ELR (cell line): ENCODE measurements around the gene MRPL9.
"Not testable (repeated sequence)": the region's sequence is repeated elsewhere in the genome, so short reads cannot be mapped to it uniquely, and the experiment has no call there.

Source experiments
- DNase-seq: peaks from one replicate; pipeline ENCODE4 v3.0.0-alpha.2; 2015; ENCODE audit warnings: low read depth

The MRPL9 gene

DNA sequence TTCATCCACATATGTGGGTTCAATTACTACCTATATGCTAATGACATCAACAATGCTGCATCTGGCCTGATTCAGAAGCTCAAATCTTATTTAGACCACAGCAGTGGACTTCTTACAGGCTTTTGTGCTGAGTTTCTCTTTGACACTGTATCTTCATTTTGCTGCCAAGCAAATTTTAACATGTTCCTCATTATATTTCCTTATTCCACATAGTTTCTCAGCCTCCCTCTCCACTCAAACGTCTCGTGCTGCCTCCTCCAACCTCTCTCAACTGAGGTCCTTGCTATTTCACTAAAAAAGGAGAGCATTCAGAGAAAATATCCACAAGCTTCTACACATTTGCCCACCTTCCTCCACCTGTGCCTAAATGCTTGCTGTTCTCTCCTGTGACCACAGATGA lies 20.5 kb upstream of the MRPL9 start:
- DNase-seq, result no peak

DNA sequence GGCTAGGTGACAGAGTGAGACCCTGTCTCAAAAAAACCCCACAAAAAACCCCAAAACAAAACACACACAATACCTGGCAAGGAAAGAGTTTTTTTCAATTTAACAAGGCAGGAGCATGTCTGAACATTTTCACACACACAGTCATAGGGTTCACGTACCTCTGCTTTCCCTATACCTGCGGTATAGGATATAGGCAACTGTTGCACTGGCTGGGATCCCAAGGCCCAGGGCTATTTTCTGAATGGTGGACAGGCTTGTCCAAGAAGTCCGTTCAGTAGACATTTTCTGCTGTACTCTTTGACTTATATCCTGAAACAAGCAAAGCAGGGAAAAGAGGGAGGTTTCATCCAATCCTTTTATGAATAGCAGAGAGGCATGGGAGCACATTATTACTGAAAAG lies 19.4 kb upstream of the MRPL9 start:
- DNase-seq, result no peak

DNA sequence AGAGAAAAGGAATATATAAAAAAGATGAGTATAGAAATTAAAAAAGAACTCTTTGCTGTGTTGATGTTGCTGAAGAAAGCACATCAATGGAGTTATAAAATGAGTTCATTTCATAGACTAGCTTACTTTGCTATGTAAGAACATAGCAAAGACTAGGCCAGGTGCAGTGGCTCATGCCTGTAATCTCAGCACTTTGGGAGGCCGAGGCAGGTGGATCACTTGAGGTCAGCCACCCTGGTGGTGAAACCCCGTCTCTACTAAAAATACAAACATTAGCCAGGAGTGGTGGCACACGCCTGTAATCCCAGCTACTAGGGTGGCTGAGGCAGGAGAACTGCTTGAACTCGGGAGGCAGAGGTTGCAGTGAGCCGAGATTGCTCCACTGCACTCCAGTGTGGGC lies 18.7 kb upstream of the MRPL9 start:
- DNase-seq, result not testable (repeated sequence)

DNA sequence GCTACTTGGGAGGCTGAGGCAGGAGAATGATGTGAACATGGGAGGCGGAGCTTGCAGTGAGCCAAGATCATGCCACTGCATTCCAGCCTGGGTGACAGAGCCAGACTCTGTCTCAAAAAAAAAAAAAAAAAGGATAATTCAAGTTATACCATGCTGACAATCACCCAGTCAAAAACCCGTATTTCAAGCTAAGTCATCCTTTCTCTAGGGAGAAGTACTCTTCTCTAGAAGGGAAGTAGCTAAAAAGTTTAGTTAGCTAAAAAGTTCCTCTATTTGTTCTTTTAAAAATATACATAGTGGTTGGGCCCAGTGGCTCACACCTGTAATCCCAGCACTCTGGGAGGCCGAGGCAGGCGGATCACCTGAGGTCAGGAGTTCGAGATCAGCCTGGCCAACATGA lies 17.4 kb upstream of the MRPL9 start:
- DNase-seq, result not testable (repeated sequence)

DNA sequence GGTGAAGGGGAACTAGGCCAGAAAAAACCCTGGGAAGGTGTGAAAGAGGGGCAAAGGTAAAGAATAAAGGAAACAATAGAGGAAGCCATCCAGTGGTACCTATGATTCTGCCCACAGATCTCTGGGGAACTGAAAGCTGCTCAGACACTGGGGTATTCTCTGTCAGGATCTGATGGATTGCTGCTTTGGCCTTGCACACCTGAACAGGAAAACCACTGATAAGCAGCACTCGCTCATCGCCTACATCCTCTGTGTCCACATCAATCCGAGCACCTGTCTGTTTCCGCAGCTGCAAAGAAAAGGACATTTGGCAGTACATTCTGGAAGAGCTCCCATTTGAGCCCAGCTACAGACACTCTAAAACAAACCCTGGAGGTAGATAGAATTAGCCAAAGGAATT lies 16.6 kb upstream of the MRPL9 start:
- no peak for DNase-seq

DNA sequence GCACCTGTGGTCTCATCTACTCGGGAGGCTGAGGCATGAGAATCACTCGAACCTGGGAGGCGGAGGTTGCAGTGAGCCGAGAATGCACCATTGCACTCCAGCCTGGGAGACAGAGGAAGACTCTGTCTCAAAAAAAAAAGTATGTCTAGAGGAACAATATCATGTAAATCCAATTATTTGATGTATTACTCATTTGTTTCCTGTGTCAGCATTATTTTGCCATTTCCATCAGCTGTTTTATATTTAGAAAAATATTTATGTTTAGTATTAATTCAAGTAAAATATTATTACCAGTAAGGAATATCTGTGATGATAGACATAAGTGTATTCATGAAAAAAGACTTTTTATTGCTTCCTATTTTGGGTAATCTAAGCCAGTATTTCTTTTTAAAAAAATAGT lies 14.0 kb upstream of the MRPL9 start:
- DNase-seq, result no peak

DNA sequence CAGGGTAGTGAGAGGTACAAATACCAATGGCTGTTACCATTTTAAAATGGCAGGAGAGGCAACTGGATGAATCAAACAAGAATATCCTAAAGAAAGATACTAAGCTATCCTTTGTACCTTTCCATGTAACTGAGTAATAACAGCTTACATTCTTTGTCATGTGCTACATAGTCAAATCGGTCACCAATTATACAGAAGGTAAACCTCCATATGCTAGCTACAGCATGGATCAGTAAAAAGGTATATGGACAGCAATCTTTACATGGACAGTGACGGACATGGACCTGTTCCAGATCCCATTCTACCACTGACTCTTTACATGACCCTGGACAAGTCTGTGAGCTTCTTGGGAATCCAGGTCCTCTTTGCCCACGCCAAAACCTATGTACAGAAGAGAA lies 13.4 kb upstream of the MRPL9 start:
- DNase-seq, result no peak

DNA sequence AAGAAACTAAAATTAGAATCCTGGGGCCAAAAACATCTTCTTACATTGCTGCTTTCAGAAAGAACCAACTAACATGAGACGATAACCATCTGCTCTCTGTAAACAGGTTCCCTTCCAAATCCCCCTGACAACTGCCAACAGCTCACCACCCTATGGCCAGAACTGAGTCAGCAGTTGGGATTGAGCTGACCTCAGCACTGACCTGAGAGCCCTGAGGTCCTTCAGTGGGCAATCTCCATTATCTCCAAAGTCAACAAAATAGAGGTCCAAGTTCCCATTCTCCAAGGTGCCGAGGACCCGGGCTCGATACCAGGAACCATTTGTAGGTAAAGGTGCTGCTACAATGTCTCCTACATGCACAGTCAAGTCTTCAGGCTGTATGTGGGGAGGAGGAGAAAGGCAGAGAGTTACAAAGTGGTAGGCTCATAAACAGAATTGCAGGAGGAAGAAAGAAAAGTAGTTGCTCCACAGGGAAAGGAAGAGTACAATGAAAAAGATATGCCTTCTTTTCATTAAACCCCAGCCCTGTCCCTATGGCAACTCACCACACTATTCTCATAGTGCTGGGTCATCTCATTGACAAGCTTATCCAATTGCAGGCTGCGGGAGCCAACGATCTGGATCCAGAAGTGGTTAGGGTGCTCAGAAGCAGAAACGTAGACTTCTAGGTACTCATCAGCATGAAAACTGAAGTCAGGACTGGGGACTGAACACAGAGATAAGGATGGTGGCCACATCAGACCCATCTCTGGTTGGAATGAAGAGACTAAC lies 12.8 kb upstream of the MRPL9 start:
- DNase-seq, result no peak

DNA sequence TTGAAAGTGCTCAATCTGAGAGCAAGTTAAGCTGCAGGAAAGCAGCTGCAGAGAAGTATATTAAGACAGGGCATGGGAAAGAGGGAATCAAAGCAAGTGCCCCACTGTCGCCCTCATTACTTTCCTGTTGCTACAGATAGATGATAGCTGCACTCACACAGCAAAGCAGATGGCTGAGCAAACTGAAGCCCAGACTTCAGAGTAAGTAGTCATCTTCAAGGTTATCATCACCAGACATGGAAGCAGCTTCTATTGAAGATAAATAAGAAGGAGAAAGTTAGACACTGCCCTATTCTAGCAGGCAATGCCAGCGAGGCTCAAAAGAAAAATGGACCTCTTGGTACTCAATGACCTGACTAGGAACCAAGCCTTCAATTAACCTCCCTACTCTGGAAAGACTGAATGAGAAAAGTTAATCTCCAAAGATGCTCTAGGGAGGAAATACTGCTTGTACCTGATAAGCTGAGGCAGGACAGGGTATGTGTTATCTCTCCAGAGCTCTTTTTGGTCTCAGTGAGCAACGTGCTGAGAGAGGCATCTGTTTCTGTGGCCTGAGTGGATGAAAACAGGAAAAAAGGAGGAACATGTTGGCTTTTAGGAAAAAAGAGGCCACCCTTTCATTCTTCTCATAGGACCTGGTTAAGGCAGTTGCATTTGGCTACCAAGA lies 11.1 kb upstream of the MRPL9 start:
- DNase-seq, result no peak

DNA sequence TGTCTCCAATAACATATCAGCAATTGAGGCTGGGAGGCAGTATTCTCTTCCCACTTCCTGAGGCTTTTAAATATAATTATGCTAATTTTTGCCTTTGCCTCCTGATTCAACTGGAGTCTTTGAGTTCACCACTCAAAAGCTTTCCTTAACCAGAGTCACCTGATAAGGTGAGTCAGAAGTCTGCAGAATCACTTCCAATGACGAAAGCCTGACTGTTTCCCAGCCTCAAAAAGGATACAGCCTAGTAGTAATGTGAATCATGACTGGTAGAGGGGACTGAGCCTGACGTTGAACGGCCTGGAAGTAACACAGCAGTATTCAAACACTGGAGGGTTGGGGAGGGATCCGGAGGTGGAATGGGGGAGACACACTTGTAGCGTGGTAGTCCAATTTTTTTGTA lies 10.4 kb upstream of the MRPL9 start:
- peak; percentile 90 for DNase-seq

DNA sequence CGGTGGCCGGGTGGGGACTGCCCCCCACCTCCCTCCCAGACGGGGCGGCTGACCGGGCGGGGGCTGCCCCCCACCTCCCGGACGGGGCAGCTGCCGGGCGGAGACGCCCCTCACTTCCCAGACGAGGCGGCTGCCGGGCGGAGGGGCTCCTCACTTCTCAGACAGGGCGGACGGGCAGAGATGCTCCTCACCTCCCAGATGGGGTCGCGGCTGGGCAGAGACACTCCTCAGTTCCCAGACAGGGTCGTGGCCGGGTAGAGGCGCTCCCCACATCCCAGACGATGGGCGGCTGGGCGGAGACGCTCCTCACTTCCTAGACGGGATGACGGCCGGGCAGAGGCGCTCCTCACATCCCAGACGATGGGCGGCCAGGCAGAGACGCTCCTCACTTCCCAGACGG lies 6.0 kb upstream of the MRPL9 start:
- not testable (repeated sequence) for DNase-seq

DNA sequence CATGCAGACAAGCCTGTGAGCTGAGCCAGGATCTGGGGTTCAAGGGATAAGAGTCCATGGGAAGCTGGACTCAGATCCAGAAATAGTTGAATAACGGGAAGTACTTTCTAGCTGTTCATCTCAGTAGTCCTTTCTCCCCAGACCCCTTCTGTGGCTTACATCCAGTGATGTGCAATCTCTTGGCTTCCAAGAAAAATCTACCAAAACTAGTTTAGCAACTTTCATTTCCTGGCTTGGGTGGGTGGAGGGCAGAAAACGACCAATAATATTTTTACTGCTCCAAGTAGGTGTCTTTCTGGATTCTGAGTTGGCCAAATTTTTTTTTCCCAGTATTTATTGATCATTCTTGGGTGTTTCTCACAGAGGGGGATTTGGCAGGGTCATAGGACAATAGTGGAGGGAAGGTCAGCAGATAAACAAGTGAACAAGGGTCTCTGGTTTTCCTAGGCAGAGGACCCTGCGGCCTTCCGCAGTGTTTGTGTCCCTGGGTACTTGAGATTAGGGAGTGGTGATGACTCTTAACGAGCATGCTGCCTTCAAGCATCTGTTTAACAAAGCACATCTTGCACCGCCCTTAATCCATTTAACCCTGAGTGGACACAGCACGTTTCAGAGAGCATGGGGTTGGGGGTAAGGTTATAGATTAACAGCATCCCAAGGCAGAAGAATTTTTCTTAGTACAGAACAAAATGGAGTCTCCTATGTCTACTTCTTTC lies 5.2 kb upstream of the MRPL9 start:
- not testable (repeated sequence) for DNase-seq

DNA sequence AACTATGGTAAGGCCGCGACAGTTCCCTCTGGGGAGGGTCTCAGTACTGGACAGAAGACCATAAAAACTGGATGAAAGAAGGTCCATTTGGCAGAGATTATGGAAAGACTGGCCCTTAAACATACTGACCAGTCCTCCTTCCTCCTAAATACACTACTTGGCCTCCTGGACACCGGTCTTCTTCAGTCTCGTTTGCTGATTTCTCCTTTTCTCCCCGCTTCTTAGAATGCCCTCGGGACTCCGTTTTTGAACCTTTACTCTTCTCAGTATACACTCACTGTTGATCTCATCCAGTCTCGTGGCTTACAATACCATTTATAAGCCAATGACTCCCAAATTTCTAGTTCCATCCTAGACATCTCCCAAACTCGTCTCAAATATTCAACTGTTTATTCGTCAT lies 694 bp upstream of the MRPL9 start:
- DNase-seq, result peak; percentile 26

DNA sequence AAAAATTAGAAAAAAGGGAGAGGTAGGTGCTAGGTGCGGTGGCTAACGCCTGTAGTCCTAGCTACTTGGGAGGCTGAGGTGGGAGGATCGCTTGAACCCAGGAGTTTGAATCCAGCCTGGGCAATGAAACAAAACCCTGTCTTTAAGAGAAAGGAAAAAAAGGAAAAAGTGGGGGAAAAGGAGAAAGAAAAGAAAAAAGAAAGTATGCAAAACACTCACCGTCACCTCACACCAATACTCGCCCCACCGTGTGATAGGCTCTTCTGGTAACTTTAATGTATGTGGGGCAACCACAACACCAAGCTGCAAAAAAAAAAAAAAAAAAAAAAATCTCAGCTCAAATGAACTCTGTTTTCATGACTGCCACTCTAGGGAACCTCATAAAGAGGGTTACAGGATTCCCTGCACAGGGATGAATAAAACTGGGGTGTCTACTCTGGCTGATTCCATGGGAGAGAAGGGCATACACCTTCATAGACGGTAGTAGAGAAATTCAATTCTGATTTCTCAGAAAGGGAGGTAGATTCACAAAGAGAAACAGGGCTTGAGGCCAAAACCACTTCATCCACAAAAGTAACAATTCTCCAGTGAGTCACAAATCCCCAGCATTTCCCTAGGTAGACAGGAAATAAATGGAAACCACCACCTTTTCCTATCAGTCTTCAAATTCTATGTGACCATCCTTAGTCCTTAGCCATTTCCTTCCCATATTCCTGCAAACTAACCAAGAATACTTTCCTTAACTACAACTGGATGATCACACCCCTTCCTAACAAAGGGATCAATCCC lies 2.5 kb downstream of the MRPL9 start:
- DNase-seq, result peak; percentile 51

DNA sequence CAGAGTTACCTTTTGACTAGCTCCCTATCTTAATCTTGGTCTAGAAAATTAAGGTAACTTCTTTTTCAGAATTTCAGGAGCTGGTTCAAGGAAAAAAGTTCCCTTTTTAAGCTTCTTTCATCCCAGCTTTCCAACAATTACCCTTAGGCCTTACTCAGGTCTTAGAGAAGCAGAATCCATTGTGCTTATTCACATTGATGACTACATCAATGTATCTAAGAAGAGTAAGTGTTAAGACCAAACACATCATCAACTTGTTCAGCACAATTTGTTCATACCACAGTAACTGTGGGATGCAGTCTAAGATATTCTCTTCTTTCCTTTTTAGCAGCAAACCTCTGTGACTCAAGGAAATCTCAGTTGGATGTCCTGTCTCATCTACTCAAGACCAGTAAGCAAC lies 4.1 kb downstream of the MRPL9 start:
- DNase-seq, result peak; percentile 58

DNA sequence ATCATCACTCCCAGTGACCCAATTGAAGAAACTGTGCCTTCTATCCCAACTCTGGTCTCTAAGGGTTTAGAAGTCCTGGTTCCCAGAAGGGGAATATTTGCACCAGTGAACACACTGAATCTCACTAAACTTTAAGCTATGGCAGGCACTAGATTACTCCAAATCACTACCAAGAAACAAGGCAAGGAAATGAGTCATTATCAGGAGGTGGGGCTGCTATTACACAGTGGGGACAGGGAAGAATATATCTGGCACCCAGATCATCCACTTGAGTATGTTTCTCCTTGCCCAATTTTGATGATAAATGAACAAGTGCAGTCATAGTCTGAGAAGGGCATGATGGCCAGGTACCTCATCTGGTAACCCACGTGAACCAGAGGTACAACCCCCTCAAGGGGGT lies 7.0 kb downstream of the MRPL9 start:
- peak; percentile 61 for DNase-seq

DNA sequence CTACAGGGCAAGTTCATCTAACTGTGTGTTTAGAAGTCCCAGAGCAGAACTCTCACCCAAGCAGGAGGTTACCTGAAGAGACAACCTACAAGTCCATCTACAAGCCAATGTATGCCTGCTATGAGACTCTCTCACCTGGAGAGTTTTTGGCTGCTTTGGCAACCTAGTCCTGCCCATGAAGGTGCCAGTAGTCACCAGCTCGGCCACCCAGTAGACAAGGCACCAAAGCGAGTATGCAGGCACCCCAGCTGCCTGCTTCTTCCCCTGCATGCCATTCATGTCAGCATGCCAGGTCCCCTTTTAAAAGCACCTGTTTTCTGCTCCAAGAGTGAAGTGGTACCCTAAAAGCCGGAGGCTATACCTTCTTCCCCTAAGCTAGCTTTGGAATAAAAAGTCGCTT lies 21.8 kb downstream of the MRPL9 start:
- DNase-seq, result no peak

DNA sequence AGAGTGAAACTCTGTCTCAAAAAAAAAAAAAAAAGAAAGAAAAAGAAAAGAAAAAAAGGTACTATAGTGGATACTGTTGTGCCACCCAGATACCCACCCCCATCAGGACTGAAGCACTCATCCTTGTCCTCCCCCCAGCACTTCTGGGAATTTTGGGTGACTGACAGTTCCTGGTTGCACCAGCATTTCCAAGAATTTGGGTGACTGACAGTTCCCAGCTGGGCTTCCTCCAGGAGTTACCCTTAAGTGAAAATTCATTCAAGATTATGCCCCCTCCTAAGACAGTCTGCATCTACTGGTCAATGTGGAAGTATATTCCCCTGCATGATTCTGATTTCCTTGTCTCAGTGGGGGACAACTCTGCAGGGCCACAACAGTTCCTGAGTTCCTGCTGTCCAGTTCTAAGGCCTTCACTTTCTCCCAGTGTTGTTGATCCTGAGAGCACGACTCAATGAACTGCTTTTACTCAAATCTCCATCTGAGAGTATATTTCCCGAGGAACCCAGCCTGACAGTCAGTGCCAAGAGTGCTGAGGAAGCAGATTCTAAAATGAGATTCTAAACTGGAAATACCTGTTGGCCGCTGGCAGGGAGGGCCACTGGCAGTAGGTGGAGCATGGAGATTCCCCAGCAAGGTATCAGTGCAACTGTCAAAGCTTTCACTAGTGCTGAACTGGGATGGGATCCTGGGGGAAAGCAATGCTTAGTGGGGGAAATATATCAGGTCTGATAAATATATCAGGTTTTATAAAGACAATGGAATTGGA lies 23.5 kb downstream of the MRPL9 start:
- no peak for DNase-seq

DNA sequence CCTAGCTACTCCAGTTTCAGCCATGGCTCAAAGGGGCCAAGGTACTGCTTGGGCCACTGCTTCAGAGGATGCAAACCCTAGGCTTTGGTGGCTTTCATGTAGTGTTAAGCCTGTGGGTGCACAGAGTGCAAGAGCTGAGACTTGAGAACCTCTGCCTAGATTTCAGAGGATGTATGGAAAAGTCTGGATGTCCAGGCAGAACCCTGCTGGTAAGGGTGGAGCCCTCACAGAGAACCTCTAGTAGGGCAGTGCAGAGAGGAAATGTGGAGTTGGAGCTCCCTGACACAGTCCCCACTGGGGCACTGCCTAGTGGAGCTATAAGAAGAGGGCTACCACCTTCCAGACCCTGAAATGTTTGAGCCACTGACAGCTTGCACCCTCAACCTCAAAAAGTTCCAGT lies 25.8 kb downstream of the MRPL9 start:
- DNase-seq, result no peak

DNA sequence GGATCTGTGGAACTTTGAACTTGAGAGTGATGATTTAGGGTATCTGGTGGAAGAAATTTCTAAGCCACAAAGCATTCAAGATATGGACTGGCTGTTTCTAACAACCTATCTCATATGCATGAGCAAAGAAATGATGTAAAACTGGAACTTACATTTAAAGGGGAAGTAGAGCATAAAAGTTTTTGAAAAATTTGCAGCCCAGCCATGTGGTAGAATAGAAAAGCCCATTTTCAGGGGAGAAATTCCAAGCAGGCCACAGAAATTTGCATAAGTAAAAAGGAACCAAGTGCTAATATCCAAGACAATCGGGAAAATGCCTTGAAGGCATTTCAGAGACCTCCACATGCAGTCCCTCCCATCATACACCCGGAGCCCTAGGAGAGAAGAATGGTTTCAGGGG lies 26.3 kb downstream of the MRPL9 start:
- DNase-seq, result no peak

DNA sequence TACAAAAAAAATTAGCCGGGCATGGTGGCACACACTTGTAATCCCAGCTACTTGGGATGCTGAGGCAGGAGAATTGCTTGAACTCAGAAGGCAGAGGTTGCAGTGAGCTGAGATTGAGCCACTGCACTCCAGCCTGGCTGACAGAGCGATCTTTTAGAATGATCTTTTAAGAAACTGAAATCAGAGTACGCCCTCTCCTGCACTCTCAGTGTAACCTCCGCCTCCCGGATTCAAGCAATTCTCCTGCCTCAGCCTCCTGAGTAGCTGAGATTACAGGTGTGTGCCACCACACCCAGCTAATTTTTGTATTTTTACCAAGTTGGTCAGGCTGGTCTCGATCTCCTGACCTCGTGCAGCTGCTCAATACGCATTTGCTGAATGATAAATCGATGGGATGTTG lies 29.3 kb downstream of the MRPL9 start:
- not testable (repeated sequence) for DNase-seq

DNA sequence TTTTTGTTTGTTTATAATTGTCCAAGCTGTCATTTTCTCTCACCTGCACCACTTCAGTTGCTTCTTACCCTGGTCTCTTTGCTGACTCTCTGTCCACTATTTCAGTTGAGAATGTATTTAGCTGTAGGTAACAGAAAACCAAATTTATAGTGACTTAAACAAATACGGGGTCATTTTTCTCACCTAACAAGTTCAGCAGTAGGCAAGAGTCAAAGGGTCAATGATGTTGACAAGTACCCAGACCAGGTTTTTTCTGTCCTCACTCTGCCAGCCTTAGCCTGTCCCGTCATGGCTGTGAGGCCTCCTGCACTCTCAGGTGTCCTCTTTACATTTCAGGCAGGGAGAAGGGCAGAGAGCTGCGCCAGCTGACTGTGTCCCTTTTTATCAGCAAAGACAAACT lies 30.2 kb downstream of the MRPL9 start:
- DNase-seq, result no peak
